HS-27A (cell line): ENCODE data around the gene EXOC8.

ENCODE experiments used
- DNase-seq: peaks from one replicate; pipeline ENCODE4 v3.0.0-alpha.2; 2012; ENCODE audit warnings: low read depth, missing footprints

Gene EXOC8

DNA sequence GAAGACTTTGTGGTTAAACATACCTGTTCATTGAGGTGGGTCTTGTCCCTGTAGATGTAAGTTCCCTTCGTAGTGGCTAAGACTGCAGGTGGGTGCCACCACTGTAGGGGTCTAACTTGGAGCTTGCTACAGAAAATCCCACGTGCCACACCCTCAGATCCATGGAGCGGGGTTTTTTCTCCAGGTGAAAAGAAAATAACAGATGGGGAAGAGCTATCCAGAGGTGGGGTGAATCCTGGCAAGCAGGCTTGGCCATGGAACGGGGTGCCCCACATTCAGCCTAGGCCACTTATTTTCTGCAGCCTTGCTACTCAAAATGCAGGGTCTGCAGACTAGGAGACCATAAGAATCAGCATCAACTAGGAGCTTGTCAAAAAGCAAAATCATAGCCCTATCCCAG, 24.0 kb downstream of the EXOC8 start:
- DNase-seq: no peak

DNA sequence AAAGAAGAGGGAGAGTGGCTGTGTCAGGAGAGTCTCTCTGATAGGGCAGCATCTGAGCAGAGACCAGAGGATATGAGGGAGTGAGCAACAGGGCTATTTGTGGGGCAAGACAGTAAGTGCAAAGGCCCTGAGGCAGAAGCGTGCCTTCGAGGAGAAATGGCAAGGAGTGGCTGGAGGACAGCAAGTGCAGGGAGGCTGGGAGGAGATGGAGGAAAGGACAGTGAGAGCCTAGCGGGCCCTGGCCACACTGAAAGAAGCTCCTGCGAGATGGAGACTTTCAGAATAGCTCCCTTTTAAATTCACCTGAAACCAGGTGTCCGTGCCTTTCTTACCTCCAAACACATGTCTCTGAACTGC, 25.2 kb downstream of the EXOC8 start:
- no peak for DNase-seq

GRCh38 chr1:231311720-231312431, 25.8 kb downstream of the EXOC8 start:
- no peak for DNase-seq

DNA sequence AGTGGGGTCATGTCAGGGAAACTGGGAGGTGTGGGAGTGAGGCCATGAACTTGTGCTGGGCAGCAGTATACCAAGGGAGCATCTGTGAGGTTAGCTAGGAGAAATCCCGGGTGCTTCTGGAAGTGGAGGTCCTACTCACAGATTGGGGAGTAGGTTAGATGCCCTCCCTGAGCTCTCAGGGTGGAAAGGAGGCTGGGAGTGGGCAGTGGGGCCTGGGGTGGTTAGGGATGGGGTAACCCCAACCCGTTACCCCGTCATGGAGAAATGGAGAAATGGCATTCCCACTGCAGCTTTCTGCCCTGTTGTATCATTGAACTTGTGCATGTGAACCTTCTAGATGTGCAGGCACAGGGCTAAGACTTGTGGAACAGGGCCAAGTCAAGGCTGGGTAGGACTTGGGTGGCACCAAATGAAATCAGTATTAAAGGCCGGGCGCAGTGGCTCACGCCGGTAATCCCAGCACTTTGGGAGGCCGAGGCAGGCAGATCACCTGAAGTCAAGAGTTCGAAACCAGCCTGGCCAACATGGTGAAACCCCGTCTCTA, 27.2 kb downstream of the EXOC8 start:
- DNase-seq: no peak

DNA sequence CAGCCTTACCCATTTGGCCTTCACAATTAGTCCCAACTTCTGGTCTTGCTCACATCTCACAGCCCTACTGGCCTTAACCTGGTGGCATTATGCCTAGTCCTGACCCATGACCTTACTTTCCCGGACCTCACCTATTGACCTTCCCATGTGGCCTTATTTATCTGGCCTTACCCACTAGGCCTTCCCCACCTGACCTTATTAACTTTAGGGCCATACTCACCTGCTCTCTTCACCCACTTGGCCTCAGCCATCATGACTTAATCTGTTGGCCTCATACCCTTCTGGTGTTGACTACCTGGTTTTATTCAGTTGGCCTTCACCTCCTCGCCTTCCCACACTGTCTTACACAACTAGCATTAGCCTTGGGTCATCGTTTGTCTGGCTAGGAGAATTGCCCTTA, 35.7 kb downstream of the EXOC8 start:
- no peak for DNase-seq

DNA sequence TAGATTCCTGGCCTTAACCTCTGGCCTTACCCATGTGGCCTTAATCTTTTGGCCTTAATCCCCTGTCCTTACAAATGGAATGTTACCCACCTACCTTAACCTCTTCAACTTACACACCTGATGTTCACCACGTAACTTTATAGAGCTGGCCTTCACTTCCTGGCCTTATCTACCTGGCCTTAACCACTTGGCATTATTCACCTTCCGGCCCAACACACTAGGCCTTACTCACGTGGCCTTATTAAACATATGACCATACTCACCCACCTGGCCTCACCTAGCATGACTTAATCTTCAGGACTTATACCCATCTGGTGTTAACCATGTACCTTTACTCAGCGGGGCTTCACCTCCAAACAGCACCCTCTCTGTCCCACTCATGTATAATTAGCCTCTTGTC, 41.7 kb downstream of the EXOC8 start:
- DNase-seq: no peak

- DNase-seq: no peak
Observed at GRCh38 chr1:231286603-231287002, 51.0 kb downstream of the EXOC8 start.

GRCh38 chr1:231284441-231284840, 53.2 kb downstream of the EXOC8 start:
- DNase-seq: no peak
